ENCODE measurements around the gene SERPINA12. TPM values are rescaled to one million over a fixed set of nuclear protein-coding genes. Genes with fewer than 3 reads are reported as not detected.

Gene SERPINA12
- not detected for total RNA-seq
- long read RNA-seq, donor 1 = 0 reads
- long read RNA-seq, donor 2 = 0 reads

- DNase-seq (no peak), ATAC-seq (no peak)
- no peak within 1 kb of the TSS for H3K4me3 ChIP-seq
- TF ChIP-seq CTCF (IDR thresholded peaks at IDR 0.05) = no peak
- H3K36me3 ChIP-seq (ENCODE audit: low read depth) = no peaks in the 10 kb centered on the region
- H3K4me1 ChIP-seq (ENCODE audit: low read depth) = no peaks in the 10 kb centered on the region
- H3K9me3 ChIP-seq = no peaks in the 10 kb centered on the region
- intact Hi-C loops (cut with DNase I, micrococcal nuclease) = no loop called here
These were observed at the start of gene SERPINA12 for GRCh38 chr14:94509356-94509755. Gene SERPINA12 (minus strand): TSS chr14:94509469. CDS start chr14:94498397, 11,072 bp downstream.

GRCh38 chr14:94558842-94559241, 49.6 kb upstream of the SERPINA12 start:
- H3K9me3 ChIP-seq = no peaks in the 10 kb centered on the region
- no peak for TF ChIP-seq CTCF (IDR thresholded peaks at IDR 0.05)
- H3K4me3 ChIP-seq = no peak overlapping the region
- intact Hi-C loops (cut with DNase I, micrococcal nuclease) = no loop called here
- ATAC-seq = no peak
- no peaks in the 10 kb centered on the region for H3K4me1 ChIP-seq (ENCODE audit: low read depth)
- no peak for DNase-seq
- H3K36me3 ChIP-seq (ENCODE audit: low read depth) = no peaks in the 10 kb centered on the region

DNA sequence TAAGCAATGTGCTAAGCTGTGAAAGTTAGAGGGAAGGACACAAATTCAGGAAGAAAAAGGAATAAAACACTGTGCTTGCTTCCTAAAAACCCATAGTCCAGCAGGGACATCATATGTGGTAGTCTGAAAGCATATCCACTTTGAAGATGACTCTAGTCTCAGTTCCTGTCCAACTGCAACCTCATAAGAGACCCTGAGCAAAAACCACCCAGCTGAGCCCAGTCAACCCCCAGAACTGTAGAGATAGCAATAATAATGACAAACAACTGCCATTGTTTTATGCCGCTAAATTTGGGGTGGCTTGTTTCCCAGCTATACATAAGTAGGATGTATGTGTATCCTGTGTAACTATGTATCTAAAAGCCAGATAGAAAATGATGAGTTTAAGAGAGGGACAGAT, 48.1 kb upstream of the SERPINA12 start:
- no peak overlapping the region for H3K4me3 ChIP-seq
- no peak for TF ChIP-seq CTCF (IDR thresholded peaks at IDR 0.05)
- ATAC-seq (no peak), DNase-seq (no peak)
- intact Hi-C loops (cut with DNase I, micrococcal nuclease) = no loop called here
- H3K4me1 ChIP-seq (ENCODE audit: low read depth) = no peaks in the 10 kb centered on the region
- no peaks in the 10 kb centered on the region for H3K9me3 ChIP-seq
- no peaks in the 10 kb centered on the region for H3K36me3 ChIP-seq (ENCODE audit: low read depth)

DNA sequence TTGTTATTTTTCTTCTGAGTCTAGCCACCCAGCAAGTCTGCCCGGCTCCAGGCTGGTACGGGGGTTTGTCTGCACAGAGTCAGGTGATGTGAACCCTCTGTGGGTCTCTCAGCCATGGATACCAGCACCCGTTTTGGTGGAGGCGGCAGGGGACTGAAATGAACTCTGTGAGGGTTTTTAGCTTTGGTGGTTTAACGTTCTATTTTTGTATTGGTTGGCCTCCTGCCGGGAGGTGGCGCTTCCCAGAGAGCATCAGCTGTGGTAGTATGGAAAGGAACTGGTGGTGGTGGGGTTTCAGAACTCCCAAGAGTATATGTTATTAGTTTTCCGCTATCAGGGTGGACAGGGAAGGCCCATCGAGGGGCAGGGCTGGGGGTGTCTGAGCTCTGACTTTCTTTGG, 46.7 kb upstream of the SERPINA12 start:
- H3K36me3 ChIP-seq (ENCODE audit: low read depth) = no peaks in the 10 kb centered on the region
- no peak for TF ChIP-seq CTCF (IDR thresholded peaks at IDR 0.05)
- no peak overlapping the region for H3K4me3 ChIP-seq
- no peaks in the 10 kb centered on the region for H3K9me3 ChIP-seq
- ATAC-seq (no peak), DNase-seq (no peak)
- intact Hi-C loops (cut with DNase I, micrococcal nuclease) = no loop called here
- H3K4me1 ChIP-seq (ENCODE audit: low read depth) = no peaks in the 10 kb centered on the region

DNA sequence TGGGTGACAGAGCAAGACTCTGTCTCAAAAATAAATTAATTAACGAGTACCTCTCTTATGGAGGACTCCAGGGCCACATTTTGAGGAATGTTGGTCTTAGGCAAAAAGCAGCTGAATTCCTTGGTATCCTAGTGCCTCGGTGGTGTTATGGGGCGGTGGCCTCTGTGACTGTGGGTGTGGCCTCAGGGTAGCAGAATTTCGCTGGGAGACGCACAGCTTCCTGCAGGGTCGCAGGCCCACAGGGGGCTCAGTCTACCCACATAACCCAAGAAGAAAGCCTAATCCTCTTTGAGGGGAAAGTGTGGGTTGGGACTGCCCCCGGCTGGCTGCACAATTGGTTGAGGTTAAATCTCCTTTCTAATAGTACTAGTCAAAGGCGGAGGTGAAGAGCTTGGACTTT, 40.8 kb upstream of the SERPINA12 start:
- ATAC-seq (no peak), DNase-seq (no peak)
- intact Hi-C loops (cut with DNase I, micrococcal nuclease) = no loop called here
- Histone ChIP-seq H3K4me1 (ENCODE audit: low read depth) (no peaks in the 10 kb centered on the region), H3K36me3 (ENCODE audit: low read depth) (no peaks in the 10 kb centered on the region), H3K9me3 (no peaks in the 10 kb centered on the region), H3K4me3 (no peak overlapping the region)
- no peak for TF ChIP-seq CTCF (IDR thresholded peaks at IDR 0.05)

Measured in mucosa of descending colon (tissue), 3 donors.